C1 segment of cervical spinal cord (tissue), 14 donors: Measurements from ENCODE around the gene CD46.

Source experiments
- DNase-seq, 14 donors: peaks; one replicate each; lab custom pipeline; 2025; lab: John Stamatoyannopoulos, UW

CD46 gene

DNA sequence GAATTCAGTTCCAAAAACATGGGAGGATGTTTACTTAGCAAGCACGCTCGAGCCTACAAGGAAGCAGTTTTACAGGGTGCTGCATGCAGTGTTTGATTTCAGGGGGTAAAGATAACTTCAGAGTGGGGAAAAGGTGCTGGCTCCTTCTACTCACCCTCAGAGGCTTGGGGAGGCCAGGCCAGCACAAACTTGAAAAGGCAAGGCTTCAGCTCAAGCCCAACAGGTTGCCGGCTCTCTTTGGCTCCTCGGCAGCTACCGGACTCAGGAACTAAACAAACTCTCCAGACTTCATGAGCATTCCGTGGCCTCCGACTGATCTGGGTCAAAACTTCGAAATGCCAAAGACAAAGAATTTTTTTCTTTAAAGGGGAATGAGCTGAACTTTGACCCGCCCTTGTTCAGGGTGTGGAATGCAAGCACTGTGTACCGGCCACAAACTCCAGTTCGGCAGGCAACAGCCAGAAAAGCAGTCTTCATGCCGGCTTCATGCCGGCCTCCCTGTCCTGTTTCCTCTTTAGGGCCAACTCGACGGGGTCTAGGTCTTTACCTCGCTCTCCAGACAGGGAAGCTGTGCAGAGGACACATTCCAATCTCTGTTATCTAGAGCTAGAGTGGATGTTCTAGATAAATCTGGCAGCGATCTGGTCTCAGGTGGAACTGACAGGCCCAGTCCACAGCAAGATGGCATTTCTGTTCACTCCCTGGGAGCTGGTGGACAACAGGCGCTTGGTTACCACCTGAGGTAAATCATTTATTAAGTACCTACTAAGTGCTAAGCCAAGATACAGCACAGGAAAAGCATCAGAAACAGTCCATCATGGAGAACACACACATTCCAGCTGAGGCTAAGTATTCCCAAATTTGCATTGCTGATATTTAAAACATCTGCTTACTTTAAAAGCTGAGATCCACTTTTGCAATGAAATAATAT lies 75.0 kb downstream of the CD46 start:
- no peak for DNase-seq

DNA sequence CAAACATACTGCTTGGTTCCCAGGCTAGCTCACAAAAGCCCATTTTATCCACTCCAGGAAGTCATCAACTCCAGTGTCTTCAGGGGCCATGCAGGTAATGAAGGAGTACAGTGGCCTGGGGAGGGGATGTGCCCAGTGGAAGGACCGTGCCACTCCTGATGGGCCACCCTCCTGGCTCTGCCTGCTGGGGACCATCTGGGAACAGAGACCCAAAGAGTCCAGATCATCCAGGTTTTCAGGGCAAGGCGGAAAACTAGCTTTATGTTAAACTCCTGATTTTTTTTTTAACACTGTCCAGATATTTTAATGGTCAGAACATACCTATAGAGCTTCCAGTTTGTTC lies 75.6 kb downstream of the CD46 start:
- no peak for DNase-seq

DNA sequence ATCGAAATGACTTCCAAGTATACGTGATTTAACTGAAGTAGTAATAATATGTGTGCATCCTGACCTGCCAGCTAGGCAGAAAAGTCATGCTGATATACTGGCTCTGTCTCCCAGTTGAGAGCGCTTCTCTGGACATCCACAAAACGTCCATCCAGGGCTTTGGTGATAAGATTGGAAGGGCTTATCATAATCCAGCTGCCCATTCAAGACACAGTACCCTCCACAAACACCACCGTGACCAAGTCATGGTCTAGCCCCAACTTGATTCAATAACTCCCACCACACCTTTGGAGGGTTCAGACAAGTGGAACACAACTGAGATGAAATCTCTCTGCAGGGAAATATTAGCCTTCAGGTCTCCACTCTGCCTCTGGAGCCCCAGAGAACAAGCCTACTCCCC lies 76.2 kb downstream of the CD46 start:
- no peak for DNase-seq

DNA sequence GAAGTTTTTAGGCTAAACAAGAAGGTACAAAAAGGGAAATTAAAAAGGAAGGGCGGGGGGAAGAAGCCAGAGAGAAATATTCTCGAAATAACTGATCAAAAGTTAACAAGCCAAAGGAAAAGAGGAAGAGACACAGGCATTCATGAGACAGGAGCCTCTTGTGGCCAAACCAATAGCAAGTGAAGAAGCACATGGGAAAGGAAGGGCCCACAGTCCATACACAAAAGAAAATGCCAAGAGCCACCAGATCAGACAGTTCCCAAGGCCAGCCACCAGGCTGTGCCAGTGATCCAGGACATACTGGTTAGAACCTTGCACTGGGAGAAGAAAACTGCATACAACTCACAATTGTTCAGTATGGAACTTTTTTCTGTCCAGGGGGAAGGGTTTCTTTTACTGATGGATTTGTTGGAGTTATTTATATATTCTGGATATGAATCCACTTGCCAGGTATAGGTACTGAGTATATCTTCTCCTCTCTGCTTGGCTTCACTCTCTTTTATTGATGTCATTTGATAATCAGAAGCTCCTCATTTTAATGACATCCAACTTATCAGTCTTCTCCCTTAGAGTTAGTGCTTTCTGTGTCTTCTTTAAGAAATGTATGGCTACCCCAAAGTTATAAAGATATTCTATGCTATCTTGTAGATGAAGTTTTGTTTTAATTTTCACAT lies 76.8 kb downstream of the CD46 start:
- DNase-seq: peak in 11 of 14 donors; percentile 20 to 69 (median 61)

- no peak for DNase-seq
Observed at GRCh38 chr1:207829576-207829975, 77.7 kb downstream of the CD46 start.

GRCh38 chr1:207830788-207831187 lies 78.9 kb downstream of the CD46 start:
- DNase-seq: peak in 2 of 14 donors; percentile 30 to 45

DNA sequence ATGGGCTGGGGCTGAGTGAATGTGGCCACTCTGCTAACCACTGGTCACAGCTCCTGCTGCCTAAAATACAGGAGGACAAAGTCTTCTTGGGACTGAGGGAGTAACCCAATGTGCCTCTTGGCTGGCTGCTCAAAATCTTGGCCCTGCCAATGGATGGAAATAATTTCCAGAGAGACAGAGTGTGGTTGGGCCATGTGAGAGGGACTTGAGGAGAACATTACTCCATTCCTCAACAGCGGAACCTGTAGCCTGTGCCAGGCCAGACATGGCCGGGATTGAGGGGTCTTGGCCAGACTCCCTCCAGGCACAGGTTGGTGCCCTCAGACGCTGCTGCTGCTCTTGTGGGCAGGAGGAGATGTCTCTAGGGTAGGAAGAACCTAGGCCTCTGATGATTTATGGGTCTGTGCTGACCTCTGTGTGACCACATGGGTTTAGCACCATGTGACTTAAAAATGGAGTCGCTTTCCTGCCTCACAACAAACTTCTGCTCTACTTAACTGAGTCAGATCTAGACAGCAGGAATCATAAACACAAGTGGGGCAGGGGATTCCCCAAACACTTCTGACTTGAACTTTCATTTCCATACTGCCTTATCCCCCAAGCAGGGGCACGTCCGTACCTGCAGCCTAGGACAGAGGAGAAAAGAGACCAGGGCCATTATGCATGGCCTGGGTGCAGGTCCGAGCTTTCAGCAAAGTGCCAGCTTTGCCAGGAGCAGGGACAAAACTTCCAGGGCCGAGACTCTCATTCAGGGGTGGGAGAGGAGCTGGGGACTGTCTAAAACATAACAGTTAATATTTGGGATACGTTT lies 79.9 kb downstream of the CD46 start:
- DNase-seq: peak in 4 of 14 donors; percentile 32 to 41 (median 34)

GRCh38 chr1:207832796-207833195 lies 80.9 kb downstream of the CD46 start:
- DNase-seq: no peak

DNA sequence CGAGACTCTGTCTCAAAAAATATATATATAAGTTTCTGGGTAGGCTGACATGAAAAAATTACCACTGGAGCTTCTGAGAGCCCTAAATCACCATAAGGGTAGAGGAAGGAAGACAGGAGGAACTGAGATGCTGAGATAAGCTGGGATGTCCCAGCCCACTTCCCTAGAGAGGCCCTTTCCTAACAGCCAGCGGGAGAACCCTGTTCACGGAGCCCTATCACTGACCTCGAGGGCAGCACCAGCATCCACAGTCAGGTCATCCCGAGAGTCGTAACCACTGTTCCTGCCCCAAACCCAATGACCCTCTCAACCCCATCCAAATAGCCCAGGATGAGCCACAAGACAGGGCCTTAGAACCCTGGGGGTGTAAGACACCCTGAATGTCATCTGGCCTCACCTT lies 81.5 kb downstream of the CD46 start:
- DNase-seq: no peak

DNA sequence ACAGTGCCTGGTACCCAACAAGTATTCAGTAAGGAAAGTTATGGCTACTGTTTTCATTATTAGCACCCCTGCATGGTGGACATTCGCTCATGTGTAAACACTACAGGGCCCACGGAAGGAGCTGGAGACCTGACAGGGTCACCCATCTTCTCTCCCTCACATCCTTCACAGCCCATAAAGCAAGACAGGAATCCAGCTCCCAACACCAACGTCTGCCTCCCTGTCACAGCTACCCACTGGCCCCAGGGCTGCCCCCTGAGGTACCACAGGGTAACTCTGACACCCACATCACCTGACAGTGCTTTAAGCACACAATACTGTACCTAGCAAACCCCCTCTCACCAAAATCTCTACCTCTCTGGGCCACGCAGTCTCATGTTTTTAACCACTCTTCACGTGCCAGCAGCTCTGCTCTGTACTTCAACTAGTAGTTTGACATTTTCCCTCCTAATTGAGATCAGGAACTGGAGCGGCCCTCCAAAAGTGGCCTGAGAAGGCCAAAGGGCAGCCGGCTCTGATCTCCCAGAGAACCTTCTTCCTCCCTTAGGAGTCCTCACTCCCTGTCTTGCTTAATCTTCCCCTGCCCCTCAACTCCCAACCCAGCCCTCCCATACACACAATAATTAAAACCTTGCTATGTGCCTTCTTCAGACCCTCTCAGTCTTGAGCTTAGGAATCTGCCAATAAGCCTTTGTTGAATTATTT lies 82.3 kb downstream of the CD46 start:
- DNase-seq: no peak

- DNase-seq: no peak
Observed at GRCh38 chr1:207835958-207836357, 84.1 kb downstream of the CD46 start.

GRCh38 chr1:207836591-207837347 lies 84.9 kb downstream of the CD46 start:
- no peak for DNase-seq

DNA sequence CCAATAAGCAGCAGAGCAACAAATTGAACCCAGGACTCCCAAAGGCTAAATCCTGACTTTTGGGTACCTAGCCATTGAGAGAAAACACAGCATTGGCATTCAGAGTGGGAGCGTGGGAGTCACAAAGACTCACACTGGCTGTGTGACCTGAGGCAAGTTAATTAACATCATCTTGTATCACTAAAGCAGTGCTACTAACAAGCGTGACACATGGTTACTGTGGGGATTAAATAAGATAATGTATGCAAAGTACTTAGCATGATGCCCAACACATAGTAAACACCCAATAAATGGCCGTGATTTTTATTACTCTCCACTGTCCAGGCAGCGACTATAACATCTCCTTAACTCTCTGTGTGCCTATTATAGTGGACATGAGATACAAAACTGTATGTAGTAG lies 85.8 kb downstream of the CD46 start:
- DNase-seq: no peak

GRCh38 chr1:207838156-207839082 lies 86.6 kb downstream of the CD46 start:
- DNase-seq: peak in 4 of 14 donors; percentile 21 to 39 (median 38)

DNA sequence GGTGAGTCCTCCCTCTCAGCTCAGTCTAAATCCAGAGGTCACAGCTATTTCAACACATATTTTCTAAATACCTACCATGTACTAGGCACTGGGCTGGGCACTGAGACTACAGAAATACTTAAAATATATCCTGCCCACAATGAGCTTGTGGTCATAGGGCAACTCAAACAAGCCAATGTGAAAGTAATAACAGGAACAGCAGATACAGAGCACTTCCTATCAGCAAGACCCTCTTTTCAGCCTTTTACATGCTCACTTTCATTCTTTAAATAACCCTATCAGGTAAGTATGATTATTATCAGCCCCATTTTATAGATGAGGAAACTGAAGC lies 87.2 kb downstream of the CD46 start:
- DNase-seq: no peak

DNA sequence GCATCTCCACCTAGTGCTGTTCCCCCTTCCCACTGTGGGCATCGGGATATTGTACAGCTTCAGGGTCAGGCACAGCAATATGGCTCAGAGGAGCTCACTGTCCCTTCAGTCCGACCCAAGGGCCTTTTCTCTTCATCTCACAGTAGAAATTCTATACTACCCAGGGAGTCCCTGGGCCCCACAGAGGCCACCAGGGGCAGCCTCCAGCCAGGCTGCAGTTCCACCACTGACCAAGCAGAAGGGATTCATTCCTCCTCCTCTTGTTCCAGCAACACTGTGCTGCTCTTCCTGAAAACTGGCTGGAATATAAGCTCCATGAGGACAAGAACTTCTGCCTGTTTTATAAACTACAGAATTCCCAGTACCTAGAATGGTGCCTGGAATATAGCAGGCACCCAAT lies 88.5 kb downstream of the CD46 start:
- DNase-seq: no peak

GRCh38 chr1:207841293-207841692 lies 89.4 kb downstream of the CD46 start:
- DNase-seq: no peak

GRCh38 chr1:207841901-207842300 lies 90.0 kb downstream of the CD46 start:
- DNase-seq: no peak

DNA sequence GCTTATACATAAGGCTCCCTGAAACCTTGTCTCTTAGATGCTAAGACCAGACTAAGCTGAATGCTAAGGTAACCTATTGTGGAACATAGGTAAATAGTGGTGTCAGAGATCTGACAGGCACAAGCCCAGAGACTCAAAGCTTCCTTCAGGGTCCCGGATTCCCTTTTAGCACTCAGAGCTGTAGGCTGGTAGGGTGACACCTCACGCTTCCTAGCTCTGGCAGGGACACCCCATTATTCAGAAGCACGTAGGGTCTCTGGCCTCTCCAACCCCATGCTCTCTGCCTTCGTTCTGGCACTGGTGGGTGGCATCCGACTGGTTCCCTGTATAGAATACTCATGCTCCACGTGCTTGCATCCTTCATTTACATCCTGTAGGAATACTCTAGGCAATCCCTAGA lies 90.7 kb downstream of the CD46 start:
- no peak for DNase-seq

DNA sequence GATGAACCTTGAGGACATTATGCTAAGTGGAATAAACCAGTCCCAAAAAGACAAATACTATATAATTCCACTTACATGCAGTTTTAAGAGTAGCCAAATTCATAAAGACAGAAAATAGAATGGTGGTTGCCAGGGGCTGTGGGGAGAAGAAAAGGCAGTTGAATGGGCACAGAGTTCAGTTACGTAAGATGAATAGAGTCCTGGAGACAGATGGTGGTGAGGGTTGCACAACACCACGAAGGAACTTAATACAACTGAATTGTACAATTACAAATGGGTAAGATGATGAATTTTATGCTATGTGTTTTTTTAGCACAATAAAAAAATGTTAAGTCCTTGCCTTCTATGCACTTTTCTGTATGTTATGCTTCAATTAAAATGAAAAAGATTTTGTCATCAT lies 92.5 kb downstream of the CD46 start:
- DNase-seq: no peak
